Measurements from ENCODE around the gene DNAAF6.

The DNAAF6 gene

DNA sequence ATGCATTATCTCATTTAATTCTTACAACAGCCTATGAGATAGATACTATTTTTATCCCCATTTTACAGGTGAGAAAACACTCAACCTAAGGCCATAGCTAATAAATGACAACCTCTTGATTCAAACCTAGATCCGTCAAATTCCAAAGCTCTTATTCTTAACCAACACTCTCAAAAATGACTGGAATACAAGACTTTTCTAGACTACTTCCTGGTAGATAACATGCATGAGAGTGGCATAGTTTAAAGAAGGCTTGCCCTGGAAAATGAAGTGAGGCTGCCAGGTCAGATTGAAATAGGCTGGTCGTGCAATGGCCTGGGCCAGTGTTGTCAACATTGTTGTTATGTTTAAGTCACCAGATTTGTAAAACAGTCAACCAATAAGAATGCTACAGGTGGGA is 86.6 kb downstream of the DNAAF6 start:
- DNase-seq (ENCODE audit: low read depth in 2 of 2): no peak

All from fibroblast of skin of left quadriceps (primary cell).